Measurements from ENCODE around the gene GPR39.

- TF ChIP-seq CTCF (IDR thresholded peaks at IDR 0.05 in 8 of 11, conservative IDR thresholded peaks at IDR 0.05 in 3 of 11) (no peak), POLR2A (IDR thresholded peaks at IDR 0.05) (no peak)
Observed at GRCh38 chr2:132462236-132462635, 45.6 kb downstream of the GPR39 start.

Data from spleen (tissue), 7 donors.